ENCODE measurements around the gene C2orf72.

The C2orf72 gene

DNA sequence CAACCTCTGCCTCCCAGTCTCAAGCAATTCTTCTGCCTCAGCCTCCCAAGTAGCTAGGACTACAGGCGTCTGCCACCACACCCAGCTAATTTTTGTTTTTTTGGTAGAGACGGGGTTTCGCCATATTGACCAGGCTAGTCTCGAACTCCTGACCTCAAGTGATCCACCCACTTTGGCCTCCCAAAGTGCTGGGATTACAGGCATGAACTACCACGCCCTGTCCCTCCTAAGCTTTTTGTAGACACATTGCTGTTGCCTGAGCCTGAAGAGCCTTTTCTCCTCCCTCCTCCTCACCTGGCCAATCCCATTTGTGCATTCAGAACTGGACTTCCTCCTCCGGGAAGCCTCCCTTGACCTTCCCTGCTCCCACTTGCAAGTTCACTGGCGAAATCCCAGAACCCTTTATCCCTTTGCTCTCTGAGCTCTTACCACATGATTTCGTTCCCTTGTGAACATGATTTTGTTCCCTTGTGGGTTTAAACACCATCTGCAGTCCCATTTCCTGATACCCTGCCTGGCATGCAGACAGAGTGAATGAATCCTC is 2.6 kb downstream of the C2orf72 start:
- Histone ChIP-seq H3K4me3 (ENCODE audit: low read length) (no peak overlapping the region), H3K4me2 (ENCODE audit: low read length) (no peak overlapping the region), H3K9me2 (replicated peaks; ENCODE audit: control insufficient read depth, low read length) (no peaks in the 10 kb centered on the region), H3K27me3 (ENCODE audit: control insufficient read depth, low read length) (peaks cover 45% of the 10 kb centered on the region), H3K79me2 (ENCODE audit: control insufficient read depth, low read length) (no peaks in the 10 kb centered on the region), H4K20me1 (ENCODE audit: control insufficient read depth, insufficient read depth, low read depth, low read length) (no peaks in the 10 kb centered on the region), H3F3A (ENCODE audit: control insufficient read depth, insufficient read depth) (no peaks in the 10 kb centered on the region), H3K4me1 (ENCODE audit: control insufficient read depth, low read length) (peaks cover 1% of the 10 kb centered on the region), H3K9me3 (ENCODE audit: control insufficient read depth, insufficient read depth, low read length) (no peaks in the 10 kb centered on the region), H3K27ac (ENCODE audit: low read depth, low read length) (no peak overlapping the region), H3K36me3 (ENCODE audit: control insufficient read depth, low read length) (no peaks in the 10 kb centered on the region)
- no peak for TF ChIP-seq CTCF (IDR thresholded peaks at IDR 0.05; ENCODE audit: low read depth, low read length, poor library complexity, severe bottlenecking)
- TF ChIP-seq EZH2phosphoT487 (IDR thresholded peaks at IDR 0.05; ENCODE audit: borderline replicate concordance, low read length): no peak

- peaks cover 42% of the 10 kb centered on the region for H3K27me3 ChIP-seq (ENCODE audit: control insufficient read depth, low read length)
- H3K4me2 ChIP-seq (ENCODE audit: low read length): no peak overlapping the region
- H3K9me2 ChIP-seq (replicated peaks; ENCODE audit: control insufficient read depth, low read length): no peaks in the 10 kb centered on the region
- TF ChIP-seq EZH2phosphoT487 (IDR thresholded peaks at IDR 0.05; ENCODE audit: borderline replicate concordance, low read length) (no peak), CTCF (IDR thresholded peaks at IDR 0.05; ENCODE audit: low read depth, low read length, poor library complexity, severe bottlenecking) (no peak)
- no peaks in the 10 kb centered on the region for H4K20me1 ChIP-seq (ENCODE audit: control insufficient read depth, insufficient read depth, low read depth, low read length)
- no peaks in the 10 kb centered on the region for H3K9me3 ChIP-seq (ENCODE audit: control insufficient read depth, insufficient read depth, low read length)
- no peaks in the 10 kb centered on the region for H3F3A ChIP-seq (ENCODE audit: control insufficient read depth, insufficient read depth)
- no peak overlapping the region for H3K4me3 ChIP-seq (ENCODE audit: low read length)
- no peak overlapping the region for H3K27ac ChIP-seq (ENCODE audit: low read depth, low read length)
- H3K79me2 ChIP-seq (ENCODE audit: control insufficient read depth, low read length): no peaks in the 10 kb centered on the region
- H3K4me1 ChIP-seq (ENCODE audit: control insufficient read depth, low read length): no peaks in the 10 kb centered on the region
- no peaks in the 10 kb centered on the region for H3K36me3 ChIP-seq (ENCODE audit: control insufficient read depth, low read length)
These were observed 3.9 kb downstream of the C2orf72 start for GRCh38 chr2:231041061-231041689.

DNA sequence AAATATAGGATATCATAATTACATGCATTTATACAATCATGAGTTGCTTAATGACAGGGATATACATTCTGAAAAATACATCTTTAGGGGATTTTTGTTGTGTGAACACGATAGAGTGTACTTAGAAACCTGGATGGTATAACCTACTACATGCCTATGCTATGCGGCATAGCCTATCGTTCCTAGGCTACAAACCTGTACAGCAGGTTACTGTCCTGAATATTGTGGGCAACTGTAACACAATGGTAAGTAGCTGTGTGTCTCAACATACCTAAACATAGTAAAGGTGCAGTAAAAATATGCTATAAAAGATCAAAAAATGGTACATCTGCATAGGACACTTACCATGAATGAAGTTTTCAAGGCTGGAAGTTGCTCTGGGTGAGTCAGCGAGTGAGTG is 6.5 kb downstream of the C2orf72 start:
- no peaks in the 10 kb centered on the region for H3K79me2 ChIP-seq (ENCODE audit: control insufficient read depth, low read length)
- H3K9me2 ChIP-seq (replicated peaks; ENCODE audit: control insufficient read depth, low read length): no peaks in the 10 kb centered on the region
- H3K4me3 ChIP-seq (ENCODE audit: low read length): no peak overlapping the region
- no peak overlapping the region for H3K27ac ChIP-seq (ENCODE audit: low read depth, low read length)
- H3K36me3 ChIP-seq (ENCODE audit: control insufficient read depth, low read length): no peaks in the 10 kb centered on the region
- H3K4me2 ChIP-seq (ENCODE audit: low read length): no peak overlapping the region
- H3K9me3 ChIP-seq (ENCODE audit: control insufficient read depth, insufficient read depth, low read length): no peaks in the 10 kb centered on the region
- H3F3A ChIP-seq (ENCODE audit: control insufficient read depth, insufficient read depth): no peaks in the 10 kb centered on the region
- H4K20me1 ChIP-seq (ENCODE audit: control insufficient read depth, insufficient read depth, low read depth, low read length): no peaks in the 10 kb centered on the region
- no peaks in the 10 kb centered on the region for H3K4me1 ChIP-seq (ENCODE audit: control insufficient read depth, low read length)
- TF ChIP-seq EZH2phosphoT487 (IDR thresholded peaks at IDR 0.05; ENCODE audit: borderline replicate concordance, low read length) (no peak), CTCF (IDR thresholded peaks at IDR 0.05; ENCODE audit: low read depth, low read length, poor library complexity, severe bottlenecking) (no peak)
- peaks cover 38% of the 10 kb centered on the region for H3K27me3 ChIP-seq (ENCODE audit: control insufficient read depth, low read length)
